Common myeloid progenitor, CD34-positive (primary cell): Measurements from ENCODE around the gene C6.
"Not testable (repeated sequence)": the region's sequence is repeated elsewhere in the genome, so short reads cannot be mapped to it uniquely, and the experiment has no call there.

ENCODE experiments used
- CTCF ChIA-PET: fragments of 350-600 bp; sonication (Branson Sonifier 250); formaldehyde crosslinking; loops from one replicate; lab custom pipeline; 2021; ENCODE audit warnings: antibody characterized with exemption; lab: Charles Lee
- POLR2A ChIA-PET: fragments of 350-600 bp; sonication (Branson Sonifier 250); formaldehyde crosslinking; loops from one replicate; lab custom pipeline; 2021; ENCODE audit warnings: antibody characterized with exemption; lab: Charles Lee
- DNase-seq, 3 donors: peaks; one replicate each; pipeline versions ENCODE4 v3.0.0 to v3.0.0-alpha.2; 2013
- H3K27ac ChIP-seq, 2 experiments: 1 replicate in 1 of 2; 2 replicates in 1 of 2; pipeline ENCODE4 v1.7.0; 2013; ENCODE audit warnings: inconsistent platforms in 2 of 2, low read length in 2 of 2, mild to moderate bottlenecking in 2 of 2, low read depth in 1 of 2, moderate library complexity in 1 of 2; ENCODE audit not compliant: severe bottlenecking in 2 of 2, insufficient read depth in 1 of 2, poor library complexity in 1 of 2
- H3K27me3 ChIP-seq, 5 experiments: replicated peaks in 2 of 5; 1 replicate in 3 of 5; 2 replicates in 2 of 5; pipeline versions ENCODE4 v1.6.1 to v1.7.0; 2013; ENCODE audit warnings: low read length in 4 of 5, mild to moderate bottlenecking in 2 of 5, moderate library complexity in 2 of 5, inconsistent platforms in 1 of 5; ENCODE audit not compliant: insufficient read depth in 5 of 5, control insufficient read depth in 4 of 5
- H3K36me3 ChIP-seq, 4 experiments: 1 replicate in 2 of 4; 2 replicates in 2 of 4; pipeline versions ENCODE4 v1.6.1 to v1.7.0; 2013; ENCODE audit warnings: low read length in 3 of 4, control low read depth in 1 of 4, mild to moderate bottlenecking in 1 of 4; ENCODE audit not compliant: control insufficient read depth in 4 of 4, insufficient read depth in 4 of 4
- H3K4me1 ChIP-seq, 4 experiments: 1 replicate in 3 of 4; 2 replicates in 1 of 4; pipeline versions ENCODE4 v1.6.1 to v1.7.1; 2013; ENCODE audit warnings: low read length in 3 of 4, mild to moderate bottlenecking in 3 of 4, control low read depth in 1 of 4, inconsistent platforms in 1 of 4, moderate library complexity in 1 of 4; ENCODE audit not compliant: control insufficient read depth in 4 of 4, insufficient read depth in 4 of 4; ENCODE audit errors: control extremely low read depth in 1 of 4
- H3K4me3 ChIP-seq, 7 experiments: 1 replicate in 4 of 7; 2 replicates in 3 of 7; pipeline versions ENCODE4 v1.5.1 to v1.7.0; 2013; ENCODE audit warnings: mild to moderate bottlenecking in 7 of 7, low read length in 6 of 7, moderate library complexity in 6 of 7, inconsistent platforms in 2 of 7, low read depth in 2 of 7, control low read depth in 1 of 7; ENCODE audit not compliant: insufficient read depth in 4 of 7, control insufficient read depth in 1 of 7; ENCODE audit errors: extremely low read depth in 1 of 7
- H3K9me3 ChIP-seq, 5 experiments: 1 replicate in 4 of 5; 2 replicates in 1 of 5; pipeline versions ENCODE4 v1.6.1 to v1.7.1; 2013; ENCODE audit warnings: low read length in 4 of 5, mild to moderate bottlenecking in 2 of 5, inconsistent platforms in 1 of 5, low read depth in 1 of 5, moderate library complexity in 1 of 5; ENCODE audit not compliant: control insufficient read depth in 4 of 5, insufficient read depth in 2 of 5; ENCODE audit errors: control extremely low read depth in 1 of 5
- WGBS: methylation state at CpG from one replicate; pipeline ENCODE4 v1.1.5; 2013; ENCODE audit not compliant: insufficient coverage; 5-methylcytosine and 5-hydroxymethylcytosine counted together

Gene C6

GRCh38 chr5:41243558-41243957, 30.2 kb upstream of the C6 start:
- Histone ChIP-seq H3K36me3 (no peaks in the 10 kb centered on the region), H3K4me3 (no peak overlapping the region), H3K9me3 (peaks cover 0 to 3% (median 2%) of the 10 kb centered on the region in 5 experiments), H3K27me3 (no peaks in the 10 kb centered on the region), H3K4me1 (no peaks in the 10 kb centered on the region), H3K27ac (no peak overlapping the region)
- ChIA-PET POLR2A (no interaction called here), CTCF (no interaction called here)
- no CpG with 5 or more reads among the region's 1 CpG for WGBS
- DNase-seq, result no peak

GRCh38 chr5:41240985-41241384, 27.7 kb upstream of the C6 start:
- 90% methylated on average over 2 of the region's 3 CpGs for WGBS
- H3K9me3 ChIP-seq, result peaks cover 0 to 3% (median 2%) of the 10 kb centered on the region in 5 experiments
- DNase-seq, result no peak
- H3K36me3 ChIP-seq, result no peaks in the 10 kb centered on the region
- H3K4me3 ChIP-seq, result no peak overlapping the region
- H3K4me1 ChIP-seq, result no peaks in the 10 kb centered on the region
- no peaks in the 10 kb centered on the region for H3K27me3 ChIP-seq
- CTCF ChIA-PET, result no interaction called here
- no peak overlapping the region for H3K27ac ChIP-seq
- POLR2A ChIA-PET, result no interaction called here

DNA sequence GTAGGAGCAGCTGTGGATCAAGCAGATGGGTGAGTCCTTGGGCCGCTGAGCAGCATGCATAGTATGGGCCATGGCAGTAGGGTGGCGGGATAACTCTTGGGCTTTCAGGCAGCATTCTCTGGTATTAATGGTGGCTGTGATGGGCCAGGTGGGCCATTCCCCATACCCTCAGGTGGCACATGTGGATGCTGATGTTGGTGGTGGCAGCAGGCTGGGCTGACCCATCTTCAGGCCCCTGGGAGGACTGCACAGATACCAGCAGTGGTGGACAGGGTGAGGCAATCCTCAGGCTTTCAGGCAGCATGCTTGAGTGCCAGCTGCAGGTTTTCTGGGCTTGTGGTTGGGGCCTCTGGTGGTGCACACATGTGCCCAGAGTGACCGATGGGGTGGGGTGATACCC, 27.1 kb upstream of the C6 start:
- CTCF ChIA-PET, result no interaction called here
- no peaks in the 10 kb centered on the region for H3K36me3 ChIP-seq
- 100% methylated on average over 1 of the region's 3 CpGs for WGBS

DNA sequence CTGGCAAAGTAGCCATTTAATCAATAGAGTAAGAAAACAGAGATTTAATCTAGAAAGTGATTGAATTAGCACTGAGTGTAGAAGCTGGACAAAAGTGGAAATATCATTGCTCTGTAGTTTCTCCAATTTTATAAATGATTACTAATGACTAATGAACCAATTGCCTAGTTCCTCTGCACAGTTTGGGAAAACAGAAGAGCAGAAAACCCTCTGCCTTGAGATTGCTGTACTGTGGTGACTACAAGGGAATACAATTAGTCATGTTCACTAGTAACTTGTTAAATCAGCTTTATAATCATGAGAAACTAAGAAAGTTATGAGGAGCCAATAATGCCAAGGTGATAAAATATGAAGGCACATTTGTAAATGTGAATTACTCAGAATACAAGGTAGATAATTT, 21.1 kb upstream of the C6 start:
- ChIA-PET CTCF (no interaction called here), POLR2A (no interaction called here)
- Histone ChIP-seq H3K4me3 (no peak overlapping the region), H3K9me3 (no peaks in the 10 kb centered on the region), H3K4me1 (no peaks in the 10 kb centered on the region), H3K36me3 (no peaks in the 10 kb centered on the region), H3K27me3 (no peaks in the 10 kb centered on the region), H3K27ac (no peak overlapping the region)
- no peak for DNase-seq

More for the DNA sequence above, 27.1 kb upstream of the C6 start:
- Histone ChIP-seq H3K27me3 (no peaks in the 10 kb centered on the region), H3K27ac (no peak overlapping the region), H3K4me1 (no peaks in the 10 kb centered on the region), H3K9me3 (peaks cover 0 to 3% (median 2%) of the 10 kb centered on the region in 5 experiments), H3K4me3 (no peak overlapping the region)
- no peak for DNase-seq
- POLR2A ChIA-PET, result no interaction called here

GRCh38 chr5:41232797-41233196, 19.5 kb upstream of the C6 start:
- ChIA-PET CTCF (no interaction called here), POLR2A (no interaction called here)
- no peaks in the 10 kb centered on the region for H3K4me1 ChIP-seq
- H3K36me3 ChIP-seq, result no peaks in the 10 kb centered on the region
- no peak overlapping the region for H3K27ac ChIP-seq
- H3K4me3 ChIP-seq, result no peak overlapping the region
- H3K27me3 ChIP-seq, result no peaks in the 10 kb centered on the region
- no peaks in the 10 kb centered on the region for H3K9me3 ChIP-seq
- no peak for DNase-seq

GRCh38 chr5:41230276-41230675, 16.9 kb upstream of the C6 start:
- H3K4me1 ChIP-seq, H3K36me3 ChIP-seq, DNase-seq, H3K4me3 ChIP-seq, POLR2A ChIA-PET, H3K27ac ChIP-seq, H3K9me3 ChIP-seq, H3K27me3 ChIP-seq, CTCF ChIA-PET: not testable (repeated sequence)
- WGBS, result no CpG with 5 or more reads among the region's 1 CpG

- no CpG with 5 or more reads among the region's 2 CpGs for WGBS
- DNase-seq, result no peak
- Histone ChIP-seq H3K27ac (no peak overlapping the region), H3K9me3 (no peaks in the 10 kb centered on the region), H3K4me1 (no peaks in the 10 kb centered on the region), H3K4me3 (no peak overlapping the region), H3K27me3 (no peaks in the 10 kb centered on the region), H3K36me3 (no peaks in the 10 kb centered on the region)
- ChIA-PET CTCF (no interaction called here), POLR2A (no interaction called here)
Measured at GRCh38 chr5:41223962-41224361, 10.6 kb upstream of the C6 start.
